Measurements from ENCODE around the gene TMEM120B.

- TF ChIP-seq FEZF1 (tag by site-specific recombination; IDR thresholded peaks at IDR 0.05) (peak; percentile 28), CTCF (tag by site-specific recombination; IDR thresholded peaks at IDR 0.05) (no peak), KLF17 (tag by site-specific recombination; IDR thresholded peaks at IDR 0.05) (peak; percentile 83)
These were observed 7.4 kb downstream of the TMEM120B start for GRCh38 chr12:121719926-121720414.

Measured in HEK293 (cell line).